ENCODE measurements around the gene ATG2A.

GRCh38 chr11:64854157-64854533 is 62.9 kb downstream of the ATG2A start:
- TF ChIP-seq CTCF (IDR thresholded peaks at IDR 0.05; ENCODE audit: low read depth, low read length, poor library complexity, severe bottlenecking) (no peak), EZH2phosphoT487 (IDR thresholded peaks at IDR 0.05; ENCODE audit: borderline replicate concordance, low read length) (no peak)

Measured in DOHH2 (cell line).